ENCODE data around the gene P4HTM. TPM values are rescaled to one million over a fixed set of nuclear protein-coding genes. Genes with fewer than 3 reads are reported as not detected.
"Not testable (repeated sequence)": the region's sequence is repeated elsewhere in the genome, so short reads cannot be mapped to it uniquely, and the experiment has no call there.

P4HTM gene
- total and polyA plus RNA-seq, 4 donors, result 36.0 to 66.4 (median 47.5) TPM

- no peaks in the 10 kb centered on the region for H3K27me3 ChIP-seq (ENCODE audit: control insufficient read depth in 3 of 3, insufficient read depth in 3 of 3, low read length in 2 of 3)
- H3K9me3 ChIP-seq (ENCODE audit: control insufficient read depth in 4 of 4, insufficient read depth in 3 of 4, low read length in 3 of 4), result no peaks in the 10 kb centered on the region
- H3K9ac ChIP-seq (ENCODE audit: insufficient read depth in 1 of 2, low read length in 2 of 2), result peak within 1 kb of the TSS; percentile 94 to 96
- peak within 1 kb of the TSS; percentile 92 to 96 for H3K27ac ChIP-seq (ENCODE audit: low read depth in 1 of 2, low read length in 1 of 2)
- 0% methylated on average over 64 to 65 of the region's 65 CpGs for WGBS, 2 donors
- H3K36me3 ChIP-seq (ENCODE audit: control insufficient read depth in 4 of 4, insufficient read depth in 4 of 4, low read length in 4 of 4), result peaks cover 0 to 9% (median 5%) of the 10 kb centered on the region in 4 donors
- TF ChIP-seq CTCF (IDR thresholded peaks at IDR 0.05; ENCODE audit: control extremely low read depth, extremely low read depth), result peak; percentile 36
- peak; percentile 96 to 97 (median 97) for DNase-seq
- peak within 1 kb of the TSS; percentile 71 for H3K4me3 ChIP-seq
- peak; percentile 92 for ATAC-seq (ENCODE audit: insufficient read depth, low FRiP score)
- H3K4me1 ChIP-seq (ENCODE audit: control insufficient read depth in 5 of 5, insufficient read depth in 5 of 5, low read length in 5 of 5), result peaks cover 0 to 14% (median 2%) of the 10 kb centered on the region in 5 donors
Observed at GRCh38 chr3:49007068-49007770, 17.2 kb downstream of the P4HTM start, which contains the start of gene WDR6. WDR6 (plus strand) TSS chr3:49007391; CDS start chr3:49007432, 41 bp downstream.

DNA sequence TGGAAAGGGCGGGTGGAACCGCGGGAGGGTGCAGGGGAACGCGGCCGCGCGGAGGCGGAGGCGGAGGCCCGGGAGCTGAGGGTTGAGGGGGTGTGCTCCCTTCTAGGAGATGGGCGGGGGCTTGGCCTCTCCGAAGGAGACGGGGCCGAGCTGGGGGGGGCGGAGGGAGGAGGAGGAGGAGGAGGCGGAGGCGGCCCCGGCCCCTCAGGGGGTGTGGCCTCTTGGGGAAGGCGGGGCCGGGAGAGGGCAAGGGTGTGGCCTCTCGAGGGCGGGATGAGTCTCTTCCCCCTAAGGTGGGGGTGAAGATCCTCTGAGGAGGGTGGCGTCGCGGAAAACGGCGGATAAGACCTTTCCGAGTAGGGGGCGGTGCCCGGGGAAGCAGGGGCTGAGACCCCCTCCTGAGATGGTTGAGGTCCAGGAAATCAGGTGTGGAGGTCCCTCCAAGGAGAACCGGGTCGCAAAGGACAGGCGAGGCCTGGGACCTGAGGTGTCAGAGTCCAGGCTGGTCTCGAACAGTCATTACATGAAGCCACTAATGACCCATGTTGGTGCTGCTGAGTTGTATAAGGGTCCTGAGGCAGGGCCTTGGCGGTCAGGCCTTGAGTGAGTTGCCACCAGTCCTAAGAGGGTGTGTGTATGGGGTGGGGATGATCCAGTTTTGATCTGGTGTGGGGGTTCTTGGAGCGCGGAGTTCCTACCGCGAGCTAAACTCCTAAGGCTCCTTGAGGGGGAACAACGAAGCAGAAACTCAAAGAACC is 17.9 kb downstream of the P4HTM start:
- WGBS, 2 donors, result 13 to 17% methylated on average over 34 to 41 of the region's 41 CpGs
- DNase-seq (peak; percentile 88 to 91 (median 88)), ATAC-seq (ENCODE audit: insufficient read depth, low FRiP score) (peak; percentile 85)

DNA sequence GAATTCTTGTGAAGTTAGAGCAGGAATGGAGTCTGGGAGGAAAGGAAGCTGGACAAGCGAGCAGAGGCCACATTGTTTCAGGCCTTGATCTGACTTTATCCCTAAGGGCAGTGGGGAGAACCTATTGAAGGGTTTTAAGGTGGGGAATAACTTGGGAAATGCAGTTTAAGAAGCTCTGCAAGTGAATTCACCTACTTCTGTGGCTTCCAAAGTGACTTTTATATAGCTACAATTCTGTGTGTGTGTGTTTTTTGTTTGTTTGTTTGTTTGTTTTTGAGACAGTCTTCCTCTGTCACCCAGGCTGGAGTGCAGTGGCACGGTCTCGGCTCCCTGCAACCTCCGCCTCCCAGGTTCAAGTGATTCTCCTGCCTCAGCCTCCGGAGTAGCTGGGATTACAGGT is 18.6 kb downstream of the P4HTM start:
- H3K9me3 ChIP-seq (ENCODE audit: control insufficient read depth in 4 of 4, insufficient read depth in 3 of 4, low read length in 3 of 4); H3K27me3 ChIP-seq (ENCODE audit: control insufficient read depth in 3 of 3, insufficient read depth in 3 of 3, low read length in 2 of 3); ATAC-seq (ENCODE audit: insufficient read depth, low FRiP score); H3K4me3 ChIP-seq; DNase-seq; H3K9ac ChIP-seq (ENCODE audit: insufficient read depth in 1 of 2, low read length in 2 of 2): not testable (repeated sequence)
- Histone ChIP-seq H3K4me1 (ENCODE audit: control insufficient read depth in 5 of 5, insufficient read depth in 5 of 5, low read length in 5 of 5) (peaks cover 0 to 14% (median 0%) of the 10 kb centered on the region in 5 donors), H3K27ac (ENCODE audit: low read depth in 1 of 2, low read length in 1 of 2) (peak overlapping the region in 1 of 2 donors; percentile 60), H3K36me3 (ENCODE audit: control insufficient read depth in 4 of 4, insufficient read depth in 4 of 4, low read length in 4 of 4) (peaks cover 3 to 20% (median 12%) of the 10 kb centered on the region in 4 donors)
- WGBS, 2 donors, result 85 to 94% methylated on average over 5 of the region's 5 CpGs

More for the DNA sequence above, 17.9 kb downstream of the P4HTM start:
- no peak for TF ChIP-seq CTCF (IDR thresholded peaks at IDR 0.05; ENCODE audit: control extremely low read depth, extremely low read depth)
- Histone ChIP-seq H3K9me3 (ENCODE audit: control insufficient read depth in 4 of 4, insufficient read depth in 3 of 4, low read length in 3 of 4) (no peaks in the 10 kb centered on the region), H3K36me3 (ENCODE audit: control insufficient read depth in 4 of 4, insufficient read depth in 4 of 4, low read length in 4 of 4) (peaks cover 3 to 17% (median 9%) of the 10 kb centered on the region in 4 donors), H3K4me1 (ENCODE audit: control insufficient read depth in 5 of 5, insufficient read depth in 5 of 5, low read length in 5 of 5) (peaks cover 0 to 14% (median 0%) of the 10 kb centered on the region in 5 donors), H3K27me3 (ENCODE audit: control insufficient read depth in 3 of 3, insufficient read depth in 3 of 3, low read length in 2 of 3) (no peaks in the 10 kb centered on the region), H3K27ac (ENCODE audit: low read depth in 1 of 2, low read length in 1 of 2) (peak overlapping the region; percentile 92 to 96), H3K4me3 (peak overlapping the region; percentile 71), H3K9ac (ENCODE audit: insufficient read depth in 1 of 2, low read length in 2 of 2) (peak overlapping the region; percentile 26 to 94)

DNA sequence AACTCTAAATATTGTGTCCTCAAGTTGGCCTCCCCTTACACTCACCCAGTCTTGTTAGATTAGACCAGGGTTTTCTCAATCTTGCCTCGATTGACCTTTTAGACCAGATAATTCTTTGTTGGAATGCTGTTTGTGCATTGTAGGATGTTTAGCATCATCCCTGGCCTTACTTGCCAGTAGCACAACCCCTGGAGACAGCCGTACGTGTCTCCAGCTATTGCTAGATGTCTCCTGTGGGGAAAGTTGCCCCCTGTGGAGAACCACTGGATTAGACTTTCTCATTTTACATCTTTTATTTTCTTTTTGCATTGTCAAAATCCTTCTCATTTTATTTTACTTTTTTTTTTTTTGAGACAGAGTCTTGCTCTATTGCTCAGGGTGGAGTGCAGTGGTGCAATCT is 19.4 kb downstream of the P4HTM start:
- DNase-seq (no peak), ATAC-seq (ENCODE audit: insufficient read depth, low FRiP score) (no peak)
- Histone ChIP-seq H3K9me3 (ENCODE audit: control insufficient read depth in 4 of 4, insufficient read depth in 3 of 4, low read length in 3 of 4) (no peaks in the 10 kb centered on the region), H3K4me1 (ENCODE audit: control insufficient read depth in 5 of 5, insufficient read depth in 5 of 5, low read length in 5 of 5) (peaks cover 0 to 14% (median 0%) of the 10 kb centered on the region in 5 donors), H3K27ac (ENCODE audit: low read depth in 1 of 2, low read length in 1 of 2) (no peak overlapping the region), H3K9ac (ENCODE audit: insufficient read depth in 1 of 2, low read length in 2 of 2) (no peak overlapping the region), H3K27me3 (ENCODE audit: control insufficient read depth in 3 of 3, insufficient read depth in 3 of 3, low read length in 2 of 3) (no peaks in the 10 kb centered on the region), H3K4me3 (no peak overlapping the region), H3K36me3 (ENCODE audit: control insufficient read depth in 4 of 4, insufficient read depth in 4 of 4, low read length in 4 of 4) (peaks cover 3 to 26% (median 13%) of the 10 kb centered on the region in 4 donors)
- TF ChIP-seq CTCF (IDR thresholded peaks at IDR 0.05; ENCODE audit: control extremely low read depth, extremely low read depth), result no peak
- WGBS, 2 donors, result 84 to 85% methylated on average over 3 of the region's 3 CpGs
